Vagina (tissue), 2 donors: ENCODE results near the gene AKAP6.

Experiments used
- POLR2A ChIP-seq, 2 donors: fragments of 450-650 bp; IDR thresholded peaks; one replicate each; pipeline ENCODE4 v1.6.1; 2017; ENCODE audit warnings: antibody characterized with exemption in 2 of 2, mild to moderate bottlenecking in 2 of 2, moderate library complexity in 2 of 2
- TF ChIP-seq, protein P1 (sequence below), 3 experiments: fragments of 450-650 bp in 2 of 3; fragments of 200-600 bp in 1 of 3; sonication (generic) in 1 of 3; IDR thresholded peaks; one replicate each; pipeline ENCODE4 v1.5.1; 2017 to 2019; ENCODE audit warnings: antibody characterized with exemption in 3 of 3, mild to moderate bottlenecking in 2 of 3, moderate library complexity in 2 of 3

- TF ChIP-seq, protein P1, sequence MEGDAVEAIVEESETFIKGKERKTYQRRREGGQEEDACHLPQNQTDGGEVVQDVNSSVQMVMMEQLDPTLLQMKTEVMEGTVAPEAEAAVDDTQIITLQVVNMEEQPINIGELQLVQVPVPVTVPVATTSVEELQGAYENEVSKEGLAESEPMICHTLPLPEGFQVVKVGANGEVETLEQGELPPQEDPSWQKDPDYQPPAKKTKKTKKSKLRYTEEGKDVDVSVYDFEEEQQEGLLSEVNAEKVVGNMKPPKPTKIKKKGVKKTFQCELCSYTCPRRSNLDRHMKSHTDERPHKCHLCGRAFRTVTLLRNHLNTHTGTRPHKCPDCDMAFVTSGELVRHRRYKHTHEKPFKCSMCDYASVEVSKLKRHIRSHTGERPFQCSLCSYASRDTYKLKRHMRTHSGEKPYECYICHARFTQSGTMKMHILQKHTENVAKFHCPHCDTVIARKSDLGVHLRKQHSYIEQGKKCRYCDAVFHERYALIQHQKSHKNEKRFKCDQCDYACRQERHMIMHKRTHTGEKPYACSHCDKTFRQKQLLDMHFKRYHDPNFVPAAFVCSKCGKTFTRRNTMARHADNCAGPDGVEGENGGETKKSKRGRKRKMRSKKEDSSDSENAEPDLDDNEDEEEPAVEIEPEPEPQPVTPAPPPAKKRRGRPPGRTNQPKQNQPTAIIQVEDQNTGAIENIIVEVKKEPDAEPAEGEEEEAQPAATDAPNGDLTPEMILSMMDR (IDR thresholded peaks at IDR 0.05) = no peak
- no peak for TF ChIP-seq POLR2A (IDR thresholded peaks at IDR 0.05)
Measured at GRCh38 chr14:32713856-32714255, 384.8 kb downstream of the AKAP6 start.
